NCI-H128 (cell line): ENCODE data around the gene ERFL.

Experiments used
- DNase-seq: peaks from one replicate; lab custom pipeline; 2025; ENCODE audit not compliant: unreplicated experiment; lab: John Stamatoyannopoulos, UW

ERFL gene

DNA sequence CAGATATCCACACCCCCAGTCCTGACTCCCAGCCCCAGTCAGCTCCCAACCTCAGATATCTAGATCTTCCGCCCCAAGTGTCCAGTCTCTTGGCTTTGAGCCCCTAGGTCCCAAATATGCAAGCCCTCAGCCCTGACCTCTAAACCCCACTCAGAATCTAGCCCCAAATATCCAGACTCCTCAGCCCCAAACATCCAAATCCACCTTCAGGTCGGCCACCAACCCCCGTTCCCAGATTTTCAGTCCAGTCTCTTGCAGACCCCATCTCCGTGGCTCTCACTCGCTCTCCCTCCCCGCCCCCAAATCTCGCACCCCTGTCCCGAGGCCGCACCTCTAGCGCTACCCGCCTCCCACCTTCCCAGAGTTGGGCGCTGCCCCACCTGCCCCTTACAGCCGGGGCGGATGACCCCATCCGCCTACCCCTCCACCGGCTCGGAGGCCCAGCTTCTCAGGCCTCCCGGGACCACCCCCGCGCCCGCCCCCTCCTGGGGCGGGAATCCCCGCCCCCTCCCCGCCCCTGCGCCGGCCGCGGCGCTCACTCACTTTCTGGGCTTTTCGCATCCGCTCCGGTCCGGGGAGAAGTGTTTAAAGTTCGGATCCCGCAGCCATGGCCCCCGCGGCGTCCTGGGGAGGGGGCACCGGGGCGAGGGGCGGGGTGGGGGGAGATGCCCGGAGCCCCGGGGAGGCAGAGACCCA, 604 bp downstream of the ERFL start:
- DNase-seq: no peak

DNA sequence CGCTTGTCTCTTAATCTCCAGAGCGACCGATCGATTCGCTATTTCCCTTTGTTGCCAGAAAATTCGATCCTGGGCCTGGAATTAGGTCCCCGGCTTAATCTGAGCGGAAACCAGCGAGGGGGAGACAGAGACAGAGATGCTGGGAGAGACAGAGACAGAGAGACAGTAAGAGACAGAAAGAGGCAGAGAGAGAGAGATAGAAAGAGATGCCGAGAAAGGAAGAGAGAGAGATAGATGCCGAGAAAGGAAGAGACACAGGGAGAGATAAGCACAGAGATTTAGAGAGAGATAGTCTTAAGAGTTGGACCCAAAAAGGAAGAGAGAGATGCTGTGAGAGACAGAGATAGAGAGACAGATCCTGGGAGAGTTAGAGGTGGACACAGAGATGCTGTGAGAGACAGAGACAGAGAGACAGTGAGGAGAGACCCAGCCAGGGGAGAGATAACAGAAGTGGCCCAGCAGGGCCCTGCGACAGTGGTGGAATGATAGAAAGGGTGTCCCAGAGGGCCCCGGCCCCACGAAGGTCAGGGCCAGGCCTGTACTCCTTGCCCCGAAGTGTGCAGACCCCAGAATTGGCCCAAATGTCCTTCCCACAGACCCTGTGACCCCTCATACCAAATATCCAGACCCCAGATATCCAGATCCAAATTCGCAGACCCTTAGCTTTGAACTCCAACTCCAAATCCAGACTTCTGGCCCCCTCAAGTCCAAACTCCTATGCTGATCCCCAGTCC, 1.3 kb downstream of the ERFL start:
- no peak for DNase-seq

- DNase-seq: no peak
Measured at GRCh38 chr19:41926028-41926762, 2.1 kb downstream of the ERFL start.

- DNase-seq: no peak
Measured at GRCh38 chr19:41925208-41926003, 2.8 kb downstream of the ERFL start.

DNA sequence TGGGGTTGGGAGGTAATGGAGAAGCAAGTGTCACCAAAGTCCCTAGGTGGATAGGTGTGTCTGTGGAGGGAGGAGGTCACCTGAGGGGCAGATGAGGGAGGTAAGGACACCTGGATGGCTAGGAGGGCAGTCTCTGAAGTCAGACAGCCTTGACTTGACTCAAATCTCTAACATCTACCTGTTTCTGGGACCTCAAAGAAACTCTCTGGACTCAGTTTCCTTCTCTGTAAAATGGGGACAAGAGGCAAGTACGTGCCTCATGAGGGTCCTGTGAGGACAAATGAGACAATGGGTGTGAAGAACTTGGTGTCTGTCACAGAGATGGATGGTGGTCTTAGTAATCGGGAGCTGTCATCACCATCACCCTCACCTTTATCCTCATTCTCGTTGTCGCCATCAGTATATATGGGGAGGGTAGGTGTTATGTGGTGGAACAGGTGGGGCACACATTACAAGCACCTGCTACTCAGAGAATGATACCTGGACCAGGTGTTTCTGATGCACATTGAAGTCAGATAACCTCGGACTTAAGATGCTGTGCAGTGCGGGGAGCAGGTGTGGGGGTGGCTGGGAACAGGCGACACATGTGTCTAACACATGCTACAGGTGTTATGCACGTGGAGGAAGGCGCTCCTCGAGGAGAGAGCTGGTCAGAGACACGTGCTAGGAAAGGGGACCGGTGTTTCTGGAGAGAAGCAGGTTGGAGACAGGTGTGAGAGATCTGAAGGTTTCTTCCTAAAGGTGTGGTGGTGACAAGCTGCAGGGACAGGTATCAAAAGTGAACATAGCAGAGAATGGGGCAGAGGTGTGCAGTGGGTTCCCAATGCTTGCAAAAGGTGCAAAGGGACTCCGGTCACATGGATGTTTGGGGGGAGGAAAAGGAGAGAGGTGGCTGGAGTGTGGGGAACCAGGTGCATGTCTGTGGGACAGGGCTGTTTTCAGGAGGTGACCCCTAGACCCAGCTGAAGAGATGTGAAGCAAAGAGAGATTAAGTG, 3.8 kb downstream of the ERFL start:
- DNase-seq: no peak

GRCh38 chr19:41923045-41923788, 5.0 kb downstream of the ERFL start:
- DNase-seq: no peak

- no peak for DNase-seq
Measured at GRCh38 chr19:41922585-41922984, 5.7 kb downstream of the ERFL start.

DNA sequence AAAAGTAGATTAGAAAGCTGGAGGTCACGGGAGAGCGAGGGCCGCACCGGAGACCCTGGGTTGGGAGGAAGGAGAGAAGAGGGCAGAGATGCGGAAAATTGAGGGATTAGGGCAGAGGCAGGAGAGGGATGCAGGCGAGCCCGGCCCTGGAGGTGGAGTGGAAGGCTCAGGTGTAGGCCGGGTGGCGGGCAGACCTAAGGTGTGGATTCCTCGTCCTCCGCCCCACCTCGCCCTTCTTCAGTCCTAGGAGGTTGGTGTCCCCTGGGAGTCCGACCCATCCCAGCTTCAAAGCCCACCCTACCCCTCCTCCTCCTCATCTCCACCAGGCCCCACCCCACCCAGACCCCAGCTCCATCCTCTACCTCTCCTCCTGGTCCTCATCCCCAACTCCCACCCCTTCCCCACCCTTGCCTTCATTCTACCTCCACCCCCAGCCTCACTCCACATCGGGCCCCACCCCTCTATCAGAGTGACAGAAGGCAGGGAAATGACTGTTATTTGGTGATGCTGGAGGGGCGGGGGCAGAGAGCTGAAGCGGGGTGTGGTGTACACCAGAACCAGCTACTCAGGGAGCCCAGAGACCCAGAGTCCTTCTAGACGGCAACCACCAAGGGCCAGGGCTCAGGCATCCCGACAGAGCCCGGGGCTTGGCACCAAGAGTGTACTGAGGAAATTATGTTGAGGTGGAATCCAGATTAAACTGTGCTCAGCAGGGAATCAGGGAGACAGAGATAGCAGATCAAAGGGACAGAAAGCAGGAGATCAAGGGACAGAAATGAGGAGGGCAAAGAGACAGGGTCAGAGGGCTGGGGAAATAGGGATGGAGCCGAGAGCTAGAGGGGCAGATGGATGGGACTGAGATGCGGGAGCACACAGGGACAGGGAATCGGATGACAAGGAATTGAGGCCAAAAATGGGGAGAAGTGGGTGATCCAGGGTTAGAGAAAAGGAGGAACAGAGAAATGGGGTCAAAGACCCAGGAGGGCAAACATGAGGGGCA, 6.4 kb downstream of the ERFL start:
- DNase-seq: no peak

DNA sequence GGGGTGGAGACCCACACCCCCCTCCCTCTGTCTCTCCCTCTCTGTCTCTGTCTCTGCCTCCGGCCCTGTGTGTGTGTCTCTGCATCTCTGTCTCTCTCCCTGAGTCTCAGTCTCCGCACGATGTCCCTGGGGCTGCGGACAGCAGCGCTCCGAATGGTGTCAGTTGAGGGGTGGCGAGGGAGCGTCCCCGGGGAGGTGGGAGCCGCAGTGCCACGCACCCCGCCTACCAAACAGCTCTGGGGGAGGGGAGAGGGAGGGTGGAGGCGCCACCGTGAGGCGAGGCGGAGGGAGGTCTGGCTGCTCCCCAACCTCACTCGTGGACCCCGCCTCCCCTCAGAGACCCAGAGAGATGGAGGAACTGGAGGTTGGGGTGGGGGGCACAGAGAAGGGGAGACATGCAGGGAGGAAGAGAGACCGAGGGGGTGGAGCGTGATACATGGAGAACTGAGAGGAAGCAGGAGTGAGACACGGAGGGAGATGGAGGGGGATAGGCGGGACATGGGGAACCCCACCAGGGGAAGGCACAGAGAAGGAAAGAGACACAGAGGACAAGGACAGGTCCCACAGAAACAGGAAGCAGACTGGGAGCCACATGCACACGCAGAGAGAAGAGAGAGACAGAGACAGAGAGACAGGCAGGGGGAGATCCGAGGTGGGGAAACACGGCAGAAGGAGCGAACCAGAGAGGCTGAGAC, 7.2 kb downstream of the ERFL start:
- no peak for DNase-seq

DNA sequence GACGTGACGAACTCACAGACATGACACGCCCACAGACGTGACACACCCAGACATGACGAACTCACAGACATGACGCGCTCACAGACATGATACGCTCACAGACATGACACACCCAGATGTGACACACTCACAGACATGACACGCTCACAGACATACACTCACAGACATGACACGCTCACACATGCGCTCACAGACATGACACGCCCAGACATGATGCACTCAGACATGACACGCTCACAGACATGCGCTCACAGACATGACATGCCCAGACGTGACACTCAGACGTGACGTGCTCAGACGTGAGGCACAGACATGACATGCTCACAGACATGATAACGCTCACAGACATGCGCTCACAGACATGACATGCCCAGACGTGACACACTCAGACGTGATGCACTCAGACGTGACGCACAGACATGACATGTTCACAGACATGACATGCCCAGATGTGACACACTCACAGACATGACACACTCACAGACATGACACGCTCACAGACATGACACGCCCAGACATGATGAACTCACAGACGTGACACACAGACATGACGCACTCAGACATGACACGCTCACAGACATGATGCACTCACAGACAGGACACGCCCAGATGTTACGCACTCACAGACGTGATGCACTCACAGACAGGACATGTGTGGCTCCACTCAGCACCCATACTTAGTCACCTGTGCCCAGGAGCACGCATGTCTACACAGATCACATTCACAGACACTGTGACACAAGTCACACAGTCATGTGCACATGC, 8.1 kb downstream of the ERFL start:
- DNase-seq: no peak

GRCh38 chr19:41918653-41919244, 9.5 kb downstream of the ERFL start:
- DNase-seq: no peak

- no peak for DNase-seq
Measured at GRCh38 chr19:41918095-41918494, 10.2 kb downstream of the ERFL start.

DNA sequence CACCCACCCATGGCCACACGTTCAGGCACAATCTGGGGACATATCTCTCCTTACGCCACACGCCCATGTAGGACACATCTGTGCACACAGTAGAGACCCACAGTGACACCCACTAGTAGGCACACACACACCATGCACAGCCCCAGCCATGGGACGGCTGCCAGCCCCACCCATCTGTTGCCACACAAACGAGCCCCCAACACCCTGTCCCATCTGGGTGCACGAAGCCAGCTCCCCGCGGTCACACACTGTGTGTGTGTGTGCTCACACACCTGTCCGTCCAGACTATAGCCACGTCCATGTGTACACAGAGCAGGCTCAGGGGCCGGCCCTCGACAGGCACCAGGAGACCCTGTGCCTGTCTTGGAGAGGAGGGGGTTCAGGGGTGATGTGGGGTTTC, 10.6 kb downstream of the ERFL start:
- no peak for DNase-seq

DNA sequence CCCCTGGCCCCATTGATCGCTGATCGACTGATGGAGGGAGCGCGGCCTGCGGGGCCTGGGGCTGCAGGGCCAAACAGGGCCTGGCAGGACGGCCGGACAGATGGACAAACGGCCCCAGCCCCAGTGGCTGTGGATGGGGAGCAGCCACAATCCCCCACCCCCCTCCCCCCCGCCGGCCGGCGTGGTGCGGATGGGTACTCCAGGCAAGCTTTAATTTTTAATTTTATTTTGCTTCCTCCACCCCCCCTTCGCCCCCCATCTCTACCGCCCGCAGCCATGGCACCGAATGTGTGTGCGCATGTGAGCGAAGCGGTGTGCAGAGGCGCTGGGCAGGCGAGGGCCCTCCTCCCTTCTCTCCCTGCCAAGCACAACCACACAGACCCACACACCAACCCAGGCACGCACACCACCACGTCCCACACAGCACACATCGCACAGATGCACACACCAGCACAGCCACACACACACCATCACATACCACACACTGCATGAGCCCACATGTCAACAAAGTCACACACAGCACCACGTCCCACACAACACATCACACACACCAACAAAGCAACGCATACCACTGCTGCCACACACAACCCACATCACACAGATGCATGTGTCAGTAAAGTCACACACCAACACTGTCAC, 12.4 kb downstream of the ERFL start:
- no peak for DNase-seq

DNA sequence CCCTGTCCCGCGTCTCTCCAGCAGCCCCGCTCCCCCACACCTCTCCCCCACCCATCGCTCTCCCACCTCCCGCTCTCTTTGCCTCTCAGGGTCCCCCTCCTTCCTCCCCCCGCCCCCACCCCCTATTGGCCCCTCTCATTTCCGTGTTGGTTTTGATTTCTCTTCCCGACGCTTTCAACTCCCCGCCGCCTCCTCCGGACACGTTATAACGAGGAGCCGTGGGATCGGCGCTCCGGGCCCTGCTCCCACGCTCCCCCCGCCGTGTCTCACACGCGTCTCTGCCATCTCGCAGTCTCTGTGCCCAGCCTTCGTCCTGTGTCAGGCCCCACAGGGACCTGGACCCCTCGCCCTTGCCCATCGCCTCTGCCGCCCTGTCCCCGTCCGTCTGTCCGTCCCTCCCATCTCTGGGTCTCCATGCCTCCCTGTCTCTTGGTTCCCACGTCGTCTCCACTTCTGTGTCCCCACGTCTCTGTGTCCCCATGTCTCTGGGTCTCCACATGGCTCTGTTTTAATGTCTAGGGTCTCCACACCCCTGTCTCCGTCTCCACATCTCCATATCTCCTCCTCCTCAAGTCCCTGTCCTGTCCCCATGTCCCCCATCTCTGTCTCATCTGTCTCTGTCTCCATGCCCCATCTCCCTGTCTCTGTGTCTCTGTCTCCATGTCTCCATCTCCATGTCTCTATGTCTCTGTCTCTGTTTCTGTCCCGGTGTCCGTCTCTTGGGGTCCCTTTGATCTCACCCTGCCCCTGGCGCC, 13.1 kb downstream of the ERFL start:
- no peak for DNase-seq
